Activated CD4-positive, alpha-beta T cell treated with anti-CD3 and anti-CD28 coated beads for 36 hours (primary cell): ENCODE data around the gene CDC37L1. TPM values are rescaled to one million over a fixed set of nuclear protein-coding genes. Genes with fewer than 3 reads are reported as not detected.
A peak's percentile ranks its signal among the peaks of the same experiment; 100 is the strongest.
"Not testable (repeated sequence)": the region's sequence is repeated elsewhere in the genome, so short reads cannot be mapped to it uniquely, and the experiment has no call there.

Source experiments
- ATAC-seq: fragments of 200-7000 bp; cut with Tn5 transposase; one replicate; pipeline ENCODE4 v1.10.0; 2021; ENCODE audit warnings: mild to moderate bottlenecking, moderate library complexity
- CTCF ChIA-PET: fragments of 350-600 bp; sonication (Branson Sonifier 250); formaldehyde crosslinking; loops from one replicate; lab custom pipeline; 2021; ENCODE audit warnings: antibody characterized with exemption; lab: Charles Lee
- POLR2A ChIA-PET: fragments of 350-600 bp; sonication (Branson Sonifier 250); formaldehyde crosslinking; loops from one replicate; lab custom pipeline; 2021; ENCODE audit warnings: antibody characterized with exemption, inconsistent platforms; lab: Charles Lee
- DNase-seq: peaks from one replicate; pipeline ENCODE4 v3.0.0-alpha.2; 2020
- H3K27ac Mint-ChIP-seq: one replicate; pipeline ENCODE4 v1.8.0; 2021; ENCODE audit warnings: mixed read lengths
- H3K27me3 Mint-ChIP-seq: one replicate; pipeline ENCODE4 v1.8.0; 2021; ENCODE audit warnings: mixed read lengths
- H3K36me3 Mint-ChIP-seq: one replicate; pipeline ENCODE4 v1.8.0; 2021; ENCODE audit warnings: low read depth, mixed read lengths
- H3K4me1 Mint-ChIP-seq: one replicate; pipeline ENCODE4 v1.8.0; 2021; ENCODE audit warnings: mixed read lengths
- H3K4me3 Mint-ChIP-seq: one replicate; pipeline ENCODE4 v1.8.0; 2021; ENCODE audit warnings: mild to moderate bottlenecking, moderate library complexity, mixed read lengths
- H3K9me3 Mint-ChIP-seq: one replicate; pipeline ENCODE4 v1.8.0; 2021; ENCODE audit warnings: low read depth, mixed read lengths
- intact Hi-C, 2 experiments: fragments of 100-400 bp; cut with DNase I in 1 of 2; cut with micrococcal nuclease in 1 of 2; formaldehyde crosslinking; loops; one replicate each; pipeline versions ENCODE4 v1.14.2 to v1.15.1; 2022 to 2024; cut with DNase I, micrococcal nuclease
- total RNA-seq, 2 experiments: library from RNA; stranded (reverse); gene quantifications; one replicate each; pipeline ENCODE4 v1.2.3, GENCODE V29; 2021

Gene CDC37L1
- total RNA-seq, 2 experiments from 2014 or later = 8.0 to 9.8 TPM

- H3K4me3 Mint-ChIP-seq = no peak overlapping the region
- H3K4me1 Mint-ChIP-seq = peaks cover 31% of the 10 kb centered on the region
- ChIA-PET CTCF (interaction anchor here (1.0 to 4.3 kb wide), 6 partner anchors 10 to 854 kb away, joined by 3 to 21 read pairs (median 4); no protein-coding TSS in a partner anchor), POLR2A (interaction anchor here (0.5 to 0.7 kb wide), 2 partner anchors 9 to 192 kb away, joined by 4 read pairs; no protein-coding TSS in a partner anchor)
- H3K27ac Mint-ChIP-seq = peak overlapping the region; percentile 35
- ATAC-seq (peak; percentile 57), DNase-seq (no peak)
- H3K9me3 Mint-ChIP-seq = no peaks in the 10 kb centered on the region
- no peaks in the 10 kb centered on the region for H3K27me3 Mint-ChIP-seq
- intact Hi-C loops = loop anchor here (10.0 kb wide), 1 partner anchor 362 kb away; no protein-coding TSS in a partner anchor
- H3K36me3 Mint-ChIP-seq = no peaks in the 10 kb centered on the region
Observed at GRCh38 chr9:4746278-4747030, 67.1 kb downstream of the CDC37L1 start.

- POLR2A ChIA-PET = no interaction called here
- Mint-ChIP-seq H3K4me1 (peaks cover 20% of the 10 kb centered on the region), H3K27me3 (no peaks in the 10 kb centered on the region), H3K9me3 (no peaks in the 10 kb centered on the region), H3K4me3 (no peak overlapping the region), H3K36me3 (no peaks in the 10 kb centered on the region), H3K27ac (no peak overlapping the region)
- peak; percentile 31 for DNase-seq
- intact Hi-C loops = loop anchor here (10.0 kb wide), 1 partner anchor 364 kb away; no protein-coding TSS in a partner anchor
- peak; percentile 63 for ATAC-seq
- CTCF ChIA-PET = interaction anchor here (0.6 to 2.5 kb wide), 8 partner anchors 11 to 852 kb away, joined by 3 to 20 read pairs (median 4); no protein-coding TSS in a partner anchor
Observed at GRCh38 chr9:4748612-4749011, 69.2 kb downstream of the CDC37L1 start.

- ChIA-PET POLR2A (no interaction called here), CTCF (interaction anchor here (0.6 to 2.5 kb wide), 14 partner anchors 9 to 850 kb away, joined by 3 to 20 read pairs (median 3); partner anchors contain the start of gene INSL6)
- H3K27ac Mint-ChIP-seq = no peak overlapping the region
- no peak overlapping the region for H3K4me3 Mint-ChIP-seq
- no peaks in the 10 kb centered on the region for H3K27me3 Mint-ChIP-seq
- peaks cover 18% of the 10 kb centered on the region for H3K4me1 Mint-ChIP-seq
- DNase-seq = no peak
- ATAC-seq = peak; percentile 39
- no peaks in the 10 kb centered on the region for H3K9me3 Mint-ChIP-seq
- intact Hi-C loops = loop anchor here in 1 of 2 experiments (10.0 kb wide), 2 partner anchors 155 to 435 kb away; partner anchors contain the start of gene INSL6
- H3K36me3 Mint-ChIP-seq = no peaks in the 10 kb centered on the region
Observed at GRCh38 chr9:4750023-4750673, 70.8 kb downstream of the CDC37L1 start.

- CTCF ChIA-PET = interaction anchor here (0.7 to 1.8 kb wide), 3 partner anchors 9 to 61 kb away, joined by 3 to 8 read pairs (median 3); no protein-coding TSS in a partner anchor
- H3K4me1 Mint-ChIP-seq, H3K27ac Mint-ChIP-seq, DNase-seq, H3K27me3 Mint-ChIP-seq, POLR2A ChIA-PET, H3K4me3 Mint-ChIP-seq, ATAC-seq, H3K36me3 Mint-ChIP-seq, H3K9me3 Mint-ChIP-seq: not testable (repeated sequence)
- intact Hi-C loops = loop anchor here in 1 of 2 experiments (10.0 kb wide), 2 partner anchors 160 to 430 kb away; partner anchors contain the start of gene INSL6
Observed at GRCh38 chr9:4754530-4754929, 75.2 kb downstream of the CDC37L1 start.

GRCh38 chr9:4755026-4755609 lies 75.7 kb downstream of the CDC37L1 start:
- DNase-seq (no peak), ATAC-seq (no peak)
- H3K9me3 Mint-ChIP-seq = no peaks in the 10 kb centered on the region
- peaks cover 3% of the 10 kb centered on the region for H3K4me1 Mint-ChIP-seq
- H3K36me3 Mint-ChIP-seq = no peaks in the 10 kb centered on the region
- ChIA-PET POLR2A (interaction anchor here (1.0 kb wide), 1 partner anchor 9 kb away, joined by 4 read pairs; no protein-coding TSS in a partner anchor), CTCF (interaction anchor here (0.7 to 10.1 kb wide), 6 partner anchors 8 to 238 kb away, joined by 3 to 95 read pairs (median 4); partner anchors contain the start of gene JAK2)
- no peak overlapping the region for H3K4me3 Mint-ChIP-seq
- H3K27ac Mint-ChIP-seq = no peak overlapping the region
- intact Hi-C loops = loop anchor here in 1 of 2 experiments (5.0 to 10.0 kb wide), 3 partner anchors 160 to 672 kb away; partner anchors contain the start of gene INSL6
- peaks cover 2% of the 10 kb centered on the region for H3K27me3 Mint-ChIP-seq

GRCh38 chr9:4756420-4756819 lies 77.1 kb downstream of the CDC37L1 start:
- ChIA-PET CTCF (interaction anchor here (0.7 to 10.1 kb wide), 7 partner anchors 10 to 231 kb away, joined by 3 to 95 read pairs (median 4); partner anchors contain the start of genes JAK2 and SPATA6L), POLR2A (interaction anchor here (1.0 kb wide), 1 partner anchor 10 kb away, joined by 4 read pairs; no protein-coding TSS in a partner anchor)
- H3K9me3 Mint-ChIP-seq = no peaks in the 10 kb centered on the region
- H3K4me1 Mint-ChIP-seq = peaks cover 3% of the 10 kb centered on the region
- ATAC-seq = no peak
- H3K27ac Mint-ChIP-seq = no peak overlapping the region
- no peak overlapping the region for H3K4me3 Mint-ChIP-seq
- no peak for DNase-seq
- H3K36me3 Mint-ChIP-seq = no peaks in the 10 kb centered on the region
- H3K27me3 Mint-ChIP-seq = peaks cover 6% of the 10 kb centered on the region
- intact Hi-C loops = loop anchor here in 1 of 2 experiments (5.0 to 10.0 kb wide), 3 partner anchors 162 to 671 kb away; partner anchors contain the start of gene INSL6

Other genes starting within 250 kb of the CDC37L1 start
- gene SLC1A1, start 189.1 kb upstream of the CDC37L1 start, total RNA-seq = under 1 TPM; 0.18 to 0.23 TPM
- gene PLPP6, start 17.3 kb upstream of the CDC37L1 start, total RNA-seq = 1 to 10 TPM; 4.3 to 5.0 TPM
- under 1 TPM; 0.21 to 0.30 TPM for gene SPATA6L, start 13.1 kb upstream of the CDC37L1 start, total RNA-seq
- gene AK3, start 61.6 kb downstream of the CDC37L1 start, total RNA-seq = 10 to 100 TPM; 32.6 to 41.0 TPM
- 10 to 100 TPM; 27.0 to 36.4 TPM for gene RCL1, start 113.4 kb downstream of the CDC37L1 start, total RNA-seq